ENCODE measurements around the gene TASL. TPM values are rescaled to one million over a fixed set of nuclear protein-coding genes. Genes with fewer than 3 reads are reported as not detected.

The TASL gene
- not detected in 2 replicates for total RNA-seq

GRCh38 chrX:30577362-30577991, at the start of gene TASL:
TSS of gene TASL (minus strand) at chrX:30577766. CDS start at chrX:30560355, 17,411 bp downstream.

Small RNA genes within 50 kb of the gene (small RNA-seq; reads per million reads assigned to genes)
- not detected for gene CKS1BP6

Other genes starting within 250 kb of the TASL start
- 3.5 and 5.8 TPM in 2 replicates for gene GK, start 75.7 kb upstream of the TASL start, total RNA-seq

Measured in hair follicle dermal papilla cell (primary cell).